ENCODE data around the gene SMCP.

DNA sequence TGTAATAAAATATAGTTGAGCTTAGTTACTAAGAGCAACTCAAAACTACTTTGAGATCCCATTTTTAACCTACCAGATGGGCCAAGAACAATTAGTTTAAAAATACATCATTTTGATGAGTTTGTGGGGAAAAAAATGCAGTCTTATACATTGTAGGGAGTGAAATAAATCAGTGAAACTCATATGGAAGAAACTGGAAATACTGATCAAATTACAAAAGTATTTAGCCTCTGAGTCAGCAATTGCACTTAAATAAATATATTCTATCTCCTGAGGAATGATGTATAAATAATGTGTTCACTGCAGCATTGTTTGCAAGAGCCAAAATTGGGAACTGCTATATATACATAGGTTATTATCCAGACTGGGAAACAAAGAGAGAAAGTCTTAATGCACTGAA is 4.6 kb upstream of the SMCP start:
- TF ChIP-seq CTCF (IDR thresholded peaks at IDR 0.05): no peak
- no peak for TF ChIP-seq REST (IDR thresholded peaks at IDR 0.05; ENCODE audit: insufficient read depth in 1 of 2, low read depth in 2 of 2, low read length in 1 of 2)

All from Panc1 (cell line).